ENCODE measurements around the gene FAM193A. TPM values are rescaled to one million over a fixed set of nuclear protein-coding genes. Genes with fewer than 3 reads are reported as not detected.
"Not testable (repeated sequence)": the region's sequence is repeated elsewhere in the genome, so short reads cannot be mapped to it uniquely, and the experiment has no call there.

Gene FAM193A
- total RNA-seq, 8 experiments from 2014 or later, result 9.1 to 38.2 (median 18.6) TPM

- H3K4me1 ChIP-seq (replicated peaks in 1 of 2), result peaks cover 11 to 12% of the 10 kb centered on the region in 2 donors
- WGBS, 10 experiments, result 0 to 33% (median 0%) methylated on average over 2 to 5 of the region's 77 CpGs; no CpG with 5 or more reads in 7 of the 10 experiments
- H3K27ac ChIP-seq, result peak overlapping the region; percentile 96 to 97
- in situ Hi-C loops (cut with MboI; ENCODE audit: low pct_unique_long_range_greater_than_20kb in 2 of 9, low sequenced_read_pairs in 9 of 9, unreplicated experiment in 9 of 9), result no loop called here
- peak overlapping the region; percentile 58 to 83 (median 66) for H3K4me3 ChIP-seq
- peak in 7 of 8 experiments; percentile 11 to 65 (median 35) for ATAC-seq (replicated peaks in 6 of 8)
These were observed 863 bp upstream of the FAM193A start for GRCh38 chr4:2535376-2536192.

GRCh38 chr4:2537011-2537830, 774 bp downstream of the FAM193A start:
- in situ Hi-C loops (cut with MboI; ENCODE audit: low pct_unique_long_range_greater_than_20kb in 2 of 9, low sequenced_read_pairs in 9 of 9, unreplicated experiment in 9 of 9), result no loop called here
- 0 to 10% (median 1%) methylated on average over 1 to 8 of the region's 103 CpGs; no CpG with 5 or more reads in 4 of the 10 experiments for WGBS, 10 experiments
- Histone ChIP-seq H3K4me3 (peak overlapping the region; percentile 58 to 90 (median 78)), H3K27ac (peak overlapping the region; percentile 97 to 98), H3K4me1 (replicated peaks in 1 of 2) (peaks cover 11 to 12% of the 10 kb centered on the region in 2 donors)
- ATAC-seq (replicated peaks in 6 of 8), result peak; percentile 2 to 14 (median 6)

DNA sequence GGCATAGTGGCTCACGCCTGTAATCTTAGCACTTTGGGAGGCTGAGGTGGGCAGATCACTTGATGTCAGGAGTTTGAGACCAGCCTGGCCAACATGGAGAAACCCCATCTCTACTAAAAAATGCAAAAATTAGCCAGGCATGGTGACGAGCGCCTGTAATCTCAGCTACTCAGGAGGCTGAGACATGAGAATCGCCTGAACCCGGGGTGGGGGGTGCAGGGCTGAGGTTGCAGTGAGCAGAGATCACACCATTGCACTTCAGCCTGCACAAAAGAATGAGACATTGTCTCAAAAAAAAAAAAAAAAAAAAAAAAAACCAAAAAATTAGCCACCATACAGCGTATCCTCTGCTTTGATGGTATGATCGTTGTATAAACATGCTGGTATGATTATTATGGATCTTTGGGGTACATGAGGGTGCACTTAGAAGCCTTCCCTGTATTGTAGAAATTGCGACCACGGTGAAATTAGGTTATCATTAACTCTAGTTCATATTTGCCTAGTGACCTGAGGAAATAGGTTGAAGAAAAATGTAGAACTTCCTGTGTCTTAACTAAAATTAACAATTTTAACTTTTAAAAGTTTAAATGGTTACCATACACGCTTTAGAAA, 7.2 kb downstream of the FAM193A start:
- 87 to 100% (median 91%) methylated on average over 1 to 10 of the region's 10 CpGs; no CpG with 5 or more reads in 1 of the 10 experiments for WGBS, 10 experiments
- H3K27ac ChIP-seq, result not testable (repeated sequence)

DNA sequence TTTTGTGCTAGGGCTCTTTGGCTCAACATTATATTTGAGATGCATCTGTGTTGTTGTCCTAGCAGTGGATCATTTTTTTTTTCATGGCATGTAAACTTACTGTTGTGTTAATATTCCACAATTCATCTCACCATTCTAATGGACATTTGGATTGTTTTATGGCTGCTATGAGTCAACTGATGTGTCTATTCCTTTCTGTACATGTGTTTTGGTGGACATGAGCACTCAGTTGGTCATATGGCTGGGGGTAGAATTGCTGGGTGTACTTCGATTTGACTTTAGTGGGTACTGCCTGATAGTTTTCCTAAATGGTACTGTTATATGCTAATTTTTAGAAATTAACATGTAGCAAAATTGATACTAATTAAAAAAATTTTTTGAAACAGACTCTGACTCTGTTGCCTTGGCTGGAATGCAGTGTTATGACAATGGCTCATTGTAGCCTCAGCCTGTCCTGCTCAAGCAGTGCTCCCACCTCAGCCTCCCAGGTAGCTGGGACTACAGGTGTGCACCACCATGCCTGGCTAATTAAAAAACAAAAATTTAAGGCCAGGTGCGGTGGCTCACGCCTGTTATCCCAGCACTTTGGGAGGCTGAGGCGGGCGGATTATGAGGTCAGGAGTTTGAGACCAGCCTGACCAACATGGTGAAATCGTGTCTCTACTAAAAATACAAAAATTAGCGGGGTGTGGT, 9.0 kb downstream of the FAM193A start:
- 67 to 100% (median 100%) methylated on average over 1 to 6 of the region's 7 CpGs; no CpG with 5 or more reads in 3 of the 10 experiments for WGBS, 10 experiments
- ATAC-seq (replicated peaks in 6 of 8), result no peak
- Histone ChIP-seq H3K27ac (no peak overlapping the region), H3K4me1 (replicated peaks in 1 of 2) (no peaks in the 10 kb centered on the region), H3K4me3 (no peak overlapping the region)
- in situ Hi-C loops (cut with MboI; ENCODE audit: low pct_unique_long_range_greater_than_20kb in 2 of 9, low sequenced_read_pairs in 9 of 9, unreplicated experiment in 9 of 9), result no loop called here

More for the DNA sequence above, 7.2 kb downstream of the FAM193A start:
- H3K4me1 ChIP-seq (replicated peaks in 1 of 2); ATAC-seq (replicated peaks in 6 of 8); in situ Hi-C loops (cut with MboI; ENCODE audit: low pct_unique_long_range_greater_than_20kb in 2 of 9, low sequenced_read_pairs in 9 of 9, unreplicated experiment in 9 of 9); H3K4me3 ChIP-seq: not testable (repeated sequence)

GRCh38 chr4:2546286-2546823, 9.9 kb downstream of the FAM193A start:
- no peak overlapping the region for H3K4me3 ChIP-seq
- H3K4me1 ChIP-seq (replicated peaks in 1 of 2), result no peaks in the 10 kb centered on the region
- in situ Hi-C loops (cut with MboI; ENCODE audit: low pct_unique_long_range_greater_than_20kb in 2 of 9, low sequenced_read_pairs in 9 of 9, unreplicated experiment in 9 of 9), result no loop called here
- H3K27ac ChIP-seq, result no peak overlapping the region
- no peak for ATAC-seq (replicated peaks in 6 of 8)

GRCh38 chr4:2546961-2547691, 10.7 kb downstream of the FAM193A start:
- H3K27ac ChIP-seq; in situ Hi-C loops (cut with MboI; ENCODE audit: low pct_unique_long_range_greater_than_20kb in 2 of 9, low sequenced_read_pairs in 9 of 9, unreplicated experiment in 9 of 9): not testable (repeated sequence)

GRCh38 chr4:2551118-2551517, 14.7 kb downstream of the FAM193A start:
- H3K4me1 ChIP-seq (replicated peaks in 1 of 2), result no peaks in the 10 kb centered on the region
- in situ Hi-C loops (cut with MboI; ENCODE audit: low pct_unique_long_range_greater_than_20kb in 2 of 9, low sequenced_read_pairs in 9 of 9, unreplicated experiment in 9 of 9), result no loop called here
- H3K4me3 ChIP-seq, result no peak overlapping the region
- no peak for ATAC-seq (replicated peaks in 6 of 8)
- H3K27ac ChIP-seq, result no peak overlapping the region

More at GRCh38 chr4:2546961-2547691, 10.7 kb downstream of the FAM193A start:
- H3K4me3 ChIP-seq; ATAC-seq (replicated peaks in 6 of 8); H3K4me1 ChIP-seq (replicated peaks in 1 of 2): not testable (repeated sequence)
- WGBS, 10 experiments, result 90 to 100% (median 98%) methylated on average over 2 to 11 of the region's 16 CpGs; no CpG with 5 or more reads in 4 of the 10 experiments

DNA sequence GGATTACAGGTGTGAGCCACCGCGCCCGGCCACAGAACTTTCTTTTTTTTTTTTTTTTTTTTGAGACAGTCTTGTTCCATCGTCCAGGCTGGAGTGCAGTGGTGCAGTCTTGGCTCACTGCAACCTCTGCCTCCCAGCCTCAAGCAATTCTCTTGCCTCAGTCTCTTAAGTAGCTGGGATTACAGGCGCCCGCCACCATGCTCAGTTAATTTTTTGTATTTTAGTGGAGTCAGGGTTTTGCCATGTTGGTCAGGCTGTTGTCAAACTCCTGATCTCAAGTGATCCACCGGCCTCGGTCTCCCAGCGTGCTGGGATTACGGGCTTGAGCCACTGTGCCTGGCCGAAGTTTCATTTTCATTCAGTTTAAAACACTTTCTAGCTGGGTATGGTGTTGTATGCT, 16.4 kb downstream of the FAM193A start:
- ATAC-seq (replicated peaks in 6 of 8), result no peak
- in situ Hi-C loops (cut with MboI; ENCODE audit: low pct_unique_long_range_greater_than_20kb in 2 of 9, low sequenced_read_pairs in 9 of 9, unreplicated experiment in 9 of 9), result no loop called here
- Histone ChIP-seq H3K4me3 (no peak overlapping the region), H3K27ac (no peak overlapping the region), H3K4me1 (replicated peaks in 1 of 2) (no peaks in the 10 kb centered on the region)
- 97 to 100% (median 99%) methylated on average over 1 to 10 of the region's 11 CpGs; no CpG with 5 or more reads in 3 of the 10 experiments for WGBS, 10 experiments

DNA sequence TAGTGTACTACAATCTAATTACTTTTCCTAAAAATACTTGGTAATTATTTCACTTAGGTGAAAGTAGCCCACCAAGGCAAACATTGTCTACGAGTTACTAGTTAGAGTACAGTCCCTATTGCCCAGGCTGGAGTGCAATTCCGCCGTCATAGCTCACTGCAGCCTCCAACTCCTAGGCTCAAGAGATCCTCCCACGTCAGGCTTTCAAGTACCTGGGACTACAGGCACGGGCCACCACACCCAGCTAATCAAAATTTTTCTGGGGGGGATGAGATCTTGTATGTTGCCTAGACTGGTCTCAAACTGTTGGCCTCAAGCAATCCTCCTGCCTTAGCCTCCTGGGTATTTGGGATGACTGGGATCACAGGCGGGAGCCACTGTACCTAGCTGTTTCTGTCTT, 21.9 kb downstream of the FAM193A start:
- WGBS, 10 experiments, result 80 to 100% (median 94%) methylated on average over 1 to 4 of the region's 6 CpGs; no CpG with 5 or more reads in 2 of the 10 experiments
- ATAC-seq (replicated peaks in 6 of 8), result no peak
- no peak overlapping the region for H3K27ac ChIP-seq

GRCh38 chr4:2560167-2560566, 23.7 kb downstream of the FAM193A start:
- H3K27ac ChIP-seq, result no peak overlapping the region
- WGBS, 10 experiments, result 89 to 100% (median 98%) methylated on average over 1 to 7 of the region's 12 CpGs; no CpG with 5 or more reads in 2 of the 10 experiments
- in situ Hi-C loops (cut with MboI; ENCODE audit: low pct_unique_long_range_greater_than_20kb in 2 of 9, low sequenced_read_pairs in 9 of 9, unreplicated experiment in 9 of 9), result no loop called here
- no peaks in the 10 kb centered on the region for H3K4me1 ChIP-seq (replicated peaks in 1 of 2)
- H3K4me3 ChIP-seq, result no peak overlapping the region
- ATAC-seq (replicated peaks in 6 of 8), result no peak

More for the DNA sequence above, 21.9 kb downstream of the FAM193A start:
- in situ Hi-C loops (cut with MboI; ENCODE audit: low pct_unique_long_range_greater_than_20kb in 2 of 9, low sequenced_read_pairs in 9 of 9, unreplicated experiment in 9 of 9), result no loop called here
- Histone ChIP-seq H3K4me3 (no peak overlapping the region), H3K4me1 (replicated peaks in 1 of 2) (no peaks in the 10 kb centered on the region)

DNA sequence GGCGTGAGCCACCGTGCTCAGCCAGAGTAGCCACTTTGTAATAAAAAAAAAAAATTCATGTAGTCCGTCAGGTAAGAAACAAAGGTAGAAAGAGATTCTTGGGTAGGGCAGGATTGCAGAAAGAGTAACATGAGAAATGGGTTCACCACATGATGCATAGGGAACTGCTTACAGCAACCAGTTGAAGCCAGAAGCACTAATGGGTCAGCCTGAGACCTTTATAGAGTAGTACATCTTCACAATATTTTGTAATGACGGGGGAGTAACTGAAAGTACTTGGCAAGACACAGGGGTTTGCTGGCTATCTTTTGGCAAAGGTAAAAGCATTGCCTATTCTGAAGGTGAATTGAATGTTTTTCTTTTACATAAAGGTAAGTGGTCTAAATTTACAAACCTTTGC, 29.1 kb downstream of the FAM193A start:
- Histone ChIP-seq H3K27ac (no peak overlapping the region), H3K4me3 (no peak overlapping the region), H3K4me1 (replicated peaks in 1 of 2) (peaks cover under 1 to 3% of the 10 kb centered on the region in 2 donors)
- in situ Hi-C loops (cut with MboI; ENCODE audit: low pct_unique_long_range_greater_than_20kb in 2 of 9, low sequenced_read_pairs in 9 of 9, unreplicated experiment in 9 of 9), result no loop called here
- 90 to 100% (median 100%) methylated on average over 1 to 4 of the region's 4 CpGs for WGBS, 10 experiments
- no peak for ATAC-seq (replicated peaks in 6 of 8)

DNA sequence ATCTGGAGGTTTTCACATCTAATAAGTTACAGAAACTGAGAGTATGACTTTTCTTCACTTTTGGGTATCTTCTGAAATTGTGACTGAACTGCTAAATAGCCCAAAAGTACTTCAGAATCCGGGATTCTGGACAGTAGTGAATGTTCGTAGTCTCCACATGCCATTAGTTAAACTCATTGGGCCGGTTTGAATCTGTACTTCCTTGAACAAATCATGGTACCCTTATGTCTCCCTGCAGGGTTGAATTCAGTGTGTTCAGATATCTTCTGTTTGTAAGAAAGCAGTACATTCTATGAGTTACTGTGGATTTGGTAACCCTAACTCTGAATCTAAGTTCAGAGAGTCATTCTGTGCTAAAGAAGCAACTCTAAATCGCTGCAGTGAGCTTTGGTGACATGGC, 33.6 kb downstream of the FAM193A start:
- in situ Hi-C loops (cut with MboI; ENCODE audit: low pct_unique_long_range_greater_than_20kb in 2 of 9, low sequenced_read_pairs in 9 of 9, unreplicated experiment in 9 of 9), result no loop called here
- no peak overlapping the region for H3K4me3 ChIP-seq
- ATAC-seq (replicated peaks in 6 of 8), result no peak
- H3K27ac ChIP-seq, result no peak overlapping the region
- peaks cover 5 to 7% of the 10 kb centered on the region in 2 donors for H3K4me1 ChIP-seq (replicated peaks in 1 of 2)
- 36 to 100% (median 100%) methylated on average over 1 to 4 of the region's 4 CpGs; no CpG with 5 or more reads in 3 of the 10 experiments for WGBS, 10 experiments
